HG03469 (cell line): ENCODE data around the gene ISG20.
"Not testable (repeated sequence)": the region's sequence is repeated elsewhere in the genome, so short reads cannot be mapped to it uniquely, and the experiment has no call there.

ENCODE experiments used
- ATAC-seq: cut with Tn5 transposase; IDR thresholded peaks from one replicate; pipeline ENCODE4 v1.9.1; 2021; ENCODE audit warnings: mild to moderate bottlenecking, moderate library complexity, moderate number of reproducible peaks; ENCODE audit not compliant: unreplicated experiment

ISG20 gene

DNA sequence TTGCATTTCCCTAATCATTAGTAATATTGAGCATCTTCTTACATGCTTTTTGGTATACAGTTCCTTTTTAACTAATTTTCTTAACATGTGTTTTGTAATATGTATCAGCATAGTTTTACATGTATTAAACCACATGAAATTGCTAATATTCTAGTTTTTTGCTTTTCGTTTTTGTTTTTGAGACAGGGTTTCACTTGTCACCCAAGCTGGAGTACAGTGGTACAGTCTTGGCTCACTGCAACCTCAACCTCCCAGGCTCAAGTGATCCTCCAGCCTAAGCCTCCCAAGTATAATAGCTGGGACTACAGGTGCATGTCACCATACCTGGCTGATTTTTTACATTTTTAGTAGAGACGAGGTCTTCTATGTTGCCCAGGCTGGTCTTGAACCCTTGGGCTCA, 4.4 kb upstream of the ISG20 start:
- ATAC-seq: no peak

DNA sequence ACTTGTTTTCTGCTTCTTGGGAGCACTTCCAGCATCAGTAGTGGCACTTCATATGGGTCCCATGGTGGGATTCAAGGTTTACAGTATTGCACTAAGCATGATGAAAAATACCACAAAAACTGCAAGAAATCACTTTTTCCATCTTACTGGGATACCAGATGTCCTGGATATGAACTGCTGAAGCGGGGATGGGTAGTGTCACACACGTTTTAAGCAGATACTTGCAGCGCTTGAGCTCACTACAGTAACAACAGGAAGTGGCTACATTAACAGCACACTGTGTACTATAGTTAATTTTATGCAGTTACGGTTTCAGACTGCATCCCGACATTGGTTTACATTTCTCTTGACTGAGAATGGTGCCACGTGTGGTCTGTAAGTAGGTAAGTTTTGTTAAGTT, 3.5 kb upstream of the ISG20 start:
- peak; percentile 29 for ATAC-seq

- ATAC-seq: no peak
These were observed 2.8 kb upstream of the ISG20 start for GRCh38 chr15:88636050-88636449.

DNA sequence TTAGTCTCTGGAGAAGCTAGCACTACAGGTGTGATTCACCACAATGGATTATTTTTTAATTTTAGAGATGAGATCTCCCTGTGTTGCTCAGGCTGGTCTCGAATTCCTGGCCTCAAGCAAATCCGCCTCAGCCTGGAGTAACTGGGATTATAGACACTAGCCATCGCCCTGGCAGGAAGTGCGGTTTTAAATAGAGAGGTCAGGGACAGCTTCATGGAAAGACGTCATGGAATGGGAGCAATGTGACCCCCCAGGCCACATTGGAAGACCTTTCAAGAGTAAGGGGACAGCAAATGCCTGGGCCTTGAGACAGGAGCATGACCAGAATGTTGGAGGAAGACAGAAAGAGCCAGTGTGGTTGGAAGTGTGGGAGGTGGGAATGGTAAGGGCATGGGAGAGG, 2.2 kb upstream of the ISG20 start:
- ATAC-seq: no peak

DNA sequence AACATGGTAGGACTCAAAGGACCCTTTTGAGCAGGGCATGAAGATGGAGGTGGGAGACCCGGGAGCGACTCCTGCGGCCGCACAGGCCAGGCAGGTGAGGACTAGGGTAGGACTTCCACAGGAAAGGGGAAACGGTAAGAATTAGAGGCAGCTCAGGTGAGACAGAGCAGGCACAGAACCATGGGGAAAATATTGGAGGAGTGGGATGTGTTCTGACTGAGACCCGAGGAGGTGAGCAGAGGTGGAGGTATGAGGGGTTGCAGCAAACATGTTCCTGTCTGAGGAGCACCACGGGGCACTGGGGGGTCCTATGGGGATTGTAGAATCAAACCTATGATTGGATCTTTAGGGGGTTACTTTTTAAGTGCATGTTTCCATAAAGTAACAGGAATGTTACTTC, 1.4 kb upstream of the ISG20 start:
- ATAC-seq: no peak

- ATAC-seq: no peak
These were observed 783 bp upstream of the ISG20 start for GRCh38 chr15:88637841-88638625.

DNA sequence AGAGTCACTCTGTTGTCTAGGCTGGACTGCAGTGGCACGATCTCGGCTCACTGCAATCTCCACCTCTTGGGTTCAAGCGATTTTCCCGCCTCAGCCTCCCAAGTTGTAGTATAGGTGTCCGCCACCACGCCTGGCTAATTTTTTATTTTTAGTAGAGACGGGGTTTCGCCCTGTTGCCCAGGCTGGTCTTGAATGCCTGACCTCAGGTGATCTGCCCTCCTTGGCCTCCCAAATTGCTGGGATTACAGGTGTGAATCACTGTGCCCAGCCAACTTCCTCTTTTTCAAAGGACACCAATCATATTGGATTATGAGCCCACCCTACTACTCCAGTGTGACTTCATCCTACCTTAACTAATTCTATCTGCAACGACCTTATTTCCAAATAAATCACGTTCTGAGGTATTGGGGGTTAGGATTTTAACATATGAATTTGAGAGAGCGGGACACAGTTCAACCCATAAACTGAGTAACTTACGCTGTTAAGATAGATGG, 3.2 kb downstream of the ISG20 start:
- no peak for ATAC-seq

DNA sequence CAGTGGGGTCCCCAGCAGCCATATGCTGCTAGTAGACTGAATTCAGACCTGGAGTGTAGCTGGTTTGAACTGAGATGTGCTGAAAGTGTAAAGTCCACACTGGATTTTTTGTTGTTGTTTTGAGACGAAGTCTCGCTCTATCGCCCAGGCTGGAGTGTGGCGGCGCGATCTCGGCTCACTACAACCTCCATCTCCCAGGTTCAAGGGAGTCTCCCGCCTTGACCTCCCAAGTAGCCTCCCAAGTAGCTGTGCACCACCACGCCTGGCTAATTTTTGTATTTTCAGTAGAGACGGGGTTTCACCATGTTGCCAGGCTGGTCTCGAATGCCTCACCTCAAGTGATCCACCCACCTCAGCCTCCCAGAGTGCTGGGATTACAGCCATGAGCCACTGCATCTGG, 3.7 kb downstream of the ISG20 start:
- not testable (repeated sequence) for ATAC-seq

DNA sequence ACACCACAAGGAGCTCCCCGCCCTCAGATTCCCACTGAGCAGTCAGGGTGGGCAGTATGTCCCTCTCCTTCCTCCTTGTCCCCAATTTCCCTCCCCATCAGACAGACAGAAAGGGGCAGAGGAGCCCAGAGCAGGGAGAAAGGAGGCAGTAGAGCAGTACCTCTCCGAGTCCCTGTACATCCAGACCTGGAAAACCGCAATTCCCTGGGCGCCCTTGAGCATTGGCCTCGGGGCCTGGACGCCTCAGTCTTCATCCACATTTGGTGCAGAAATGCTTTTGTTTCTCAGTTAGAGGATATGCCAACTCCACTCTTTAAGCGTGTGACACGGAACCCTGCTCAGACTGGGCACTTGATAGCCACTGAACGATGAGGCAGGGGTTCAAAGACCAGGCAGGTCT, 5.9 kb downstream of the ISG20 start:
- ATAC-seq: no peak

- no peak for ATAC-seq
These were observed 6.6 kb downstream of the ISG20 start for GRCh38 chr15:88645171-88646087.

- ATAC-seq: no peak
These were observed 7.2 kb downstream of the ISG20 start for GRCh38 chr15:88646088-88646405.

- no peak for ATAC-seq
These were observed 8.1 kb downstream of the ISG20 start for GRCh38 chr15:88646951-88647350.

DNA sequence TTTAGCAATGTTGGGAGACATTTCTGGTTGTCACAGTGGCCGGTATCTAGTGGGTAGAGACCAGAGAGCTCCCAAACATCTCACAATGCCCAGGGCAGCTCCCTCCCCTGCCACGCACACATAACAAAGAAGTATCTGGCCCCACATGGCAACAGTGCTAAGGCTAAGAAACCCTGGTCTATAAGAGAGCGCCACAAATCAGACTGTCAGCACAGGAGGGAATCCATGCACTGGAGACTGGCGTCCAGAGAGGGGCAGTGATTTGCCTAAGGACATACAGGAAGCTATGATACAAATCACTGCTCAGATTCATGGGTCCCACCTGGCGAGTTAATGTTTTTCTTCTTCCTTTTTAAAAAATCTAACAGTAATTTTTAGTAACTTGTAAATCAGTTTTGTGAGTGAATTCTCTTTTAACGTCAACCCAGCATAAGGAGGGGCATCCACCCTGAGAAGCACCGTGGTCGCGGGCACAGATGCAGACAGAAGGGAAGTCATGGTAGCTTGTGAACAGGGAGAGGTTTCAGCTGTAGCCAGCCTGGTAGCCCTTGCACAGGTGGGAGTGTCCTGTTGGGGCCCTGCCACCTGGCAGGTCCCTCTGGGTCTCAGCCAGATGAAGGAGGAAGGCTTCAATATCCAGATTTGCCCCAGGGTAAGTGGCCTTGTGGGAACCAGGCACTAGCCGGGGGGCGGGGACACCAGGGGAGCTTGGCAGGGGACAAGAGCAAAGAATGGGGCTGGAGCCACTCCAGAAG, 8.7 kb downstream of the ISG20 start:
- ATAC-seq: no peak

- no peak for ATAC-seq
These were observed 9.8 kb downstream of the ISG20 start for GRCh38 chr15:88648357-88649214.

GRCh38 chr15:88649286-88649733, 10.5 kb downstream of the ISG20 start:
- peak; percentile 74 for ATAC-seq

GRCh38 chr15:88649753-88650551, 11.1 kb downstream of the ISG20 start:
- ATAC-seq: no peak

GRCh38 chr15:88650556-88650955, 11.7 kb downstream of the ISG20 start:
- no peak for ATAC-seq

- no peak for ATAC-seq
These were observed 12.4 kb downstream of the ISG20 start for GRCh38 chr15:88651136-88651732.

GRCh38 chr15:88651971-88652370, 13.2 kb downstream of the ISG20 start:
- ATAC-seq: no peak
